Hematopoietic multipotent progenitor cell treated with erythropoietin and hydrocortisone succinate and interleukin-3 and kit ligand, for 4 days (in vitro differentiated cells): Measurements from ENCODE around the gene BPIFA3.

ENCODE experiments used
- DNase-seq: peaks from one replicate; pipeline ENCODE4 v3.0.0-alpha.2; 2015

The BPIFA3 gene

DNA sequence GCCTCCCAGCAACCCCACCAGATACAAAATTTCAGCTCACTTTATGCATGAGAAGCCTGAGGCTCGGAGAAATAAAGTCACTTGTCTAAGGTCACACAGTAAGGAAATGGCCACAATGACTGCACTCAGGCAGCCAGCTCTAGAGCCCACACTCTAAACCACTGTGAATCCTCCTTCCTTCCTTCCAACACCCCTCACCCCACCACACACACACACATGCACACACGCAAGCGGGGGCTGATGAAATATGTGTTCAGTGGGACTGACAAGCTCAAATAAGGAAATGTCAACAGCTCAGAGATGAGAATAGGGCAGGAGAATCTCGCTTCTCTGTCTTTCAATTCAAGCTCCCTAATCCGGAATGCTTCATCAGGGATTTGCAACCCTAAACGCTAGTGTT lies 12.7 kb downstream of the BPIFA3 start:
- DNase-seq: peak; percentile 61

- DNase-seq: no peak
These were observed 14.1 kb downstream of the BPIFA3 start for GRCh38 chr20:33231237-33231636.

DNA sequence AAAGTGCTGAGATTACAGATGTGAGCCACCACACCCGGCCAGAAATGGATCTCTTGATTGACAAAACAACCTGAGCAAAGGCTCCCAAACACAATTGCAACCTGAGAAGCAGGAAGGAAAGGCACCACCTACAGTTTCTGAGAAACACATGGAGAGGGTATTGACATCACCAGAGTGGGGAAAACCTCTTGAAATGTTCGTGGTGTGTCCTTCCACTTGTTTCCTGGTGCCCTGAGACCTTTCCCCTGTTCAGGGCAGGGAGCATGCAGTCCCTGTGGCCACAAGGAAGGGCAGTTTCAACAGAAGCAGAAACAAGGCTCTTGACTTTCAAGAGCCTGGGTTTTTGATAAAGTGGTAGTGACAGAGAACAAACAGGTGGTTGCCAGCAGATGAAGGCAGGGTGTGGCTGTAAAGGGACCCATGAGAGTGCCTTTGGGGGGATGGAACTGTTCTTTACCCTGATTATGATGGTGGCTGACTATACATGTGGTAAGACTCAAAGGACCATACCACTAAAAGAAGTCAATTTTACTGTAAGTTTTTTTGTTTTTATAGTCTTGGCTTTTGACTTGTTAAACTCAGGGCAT lies 15.4 kb downstream of the BPIFA3 start:
- no peak for DNase-seq

- no peak for DNase-seq
These were observed 16.1 kb downstream of the BPIFA3 start for GRCh38 chr20:33233129-33233774.

DNA sequence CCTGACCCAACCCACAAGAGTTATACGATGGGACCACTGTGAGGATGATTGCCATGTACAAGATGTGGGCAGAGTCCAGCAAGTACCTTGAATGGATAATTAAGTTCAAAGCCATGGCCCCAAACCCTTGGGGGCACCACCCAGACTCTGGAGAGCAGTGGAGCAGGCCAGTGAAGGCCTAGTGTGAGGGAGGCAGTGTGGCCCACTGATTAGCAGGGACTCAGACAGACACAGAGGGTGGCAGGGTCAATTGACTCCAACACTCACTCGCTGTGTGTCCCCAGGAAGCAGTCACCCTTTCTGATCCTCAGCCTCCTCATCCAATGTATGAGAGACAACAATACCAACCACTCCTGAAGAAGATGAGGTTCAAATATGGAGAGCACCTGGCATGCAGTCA lies 16.9 kb downstream of the BPIFA3 start:
- no peak for DNase-seq

GRCh38 chr20:33235696-33236095 lies 18.5 kb downstream of the BPIFA3 start, which contains the start of gene BPIFA1:
BPIFA1 (plus strand) TSS chr20:33235996; CDS start chr20:33237712, 1,716 bp downstream.
- no peak for DNase-seq

GRCh38 chr20:33236351-33236750 lies 19.2 kb downstream of the BPIFA3 start:
- no peak for DNase-seq

- no peak for DNase-seq
These were observed 20.8 kb downstream of the BPIFA3 start for GRCh38 chr20:33237989-33238388.

- DNase-seq: no peak
These were observed 22.3 kb downstream of the BPIFA3 start for GRCh38 chr20:33239418-33239817.

GRCh38 chr20:33239979-33240736 lies 23.0 kb downstream of the BPIFA3 start:
- no peak for DNase-seq

GRCh38 chr20:33240923-33241322 lies 23.8 kb downstream of the BPIFA3 start:
- no peak for DNase-seq

- DNase-seq: no peak
These were observed 25.4 kb downstream of the BPIFA3 start for GRCh38 chr20:33242319-33243100.

GRCh38 chr20:33246077-33246476 lies 28.9 kb downstream of the BPIFA3 start:
- DNase-seq: no peak

DNA sequence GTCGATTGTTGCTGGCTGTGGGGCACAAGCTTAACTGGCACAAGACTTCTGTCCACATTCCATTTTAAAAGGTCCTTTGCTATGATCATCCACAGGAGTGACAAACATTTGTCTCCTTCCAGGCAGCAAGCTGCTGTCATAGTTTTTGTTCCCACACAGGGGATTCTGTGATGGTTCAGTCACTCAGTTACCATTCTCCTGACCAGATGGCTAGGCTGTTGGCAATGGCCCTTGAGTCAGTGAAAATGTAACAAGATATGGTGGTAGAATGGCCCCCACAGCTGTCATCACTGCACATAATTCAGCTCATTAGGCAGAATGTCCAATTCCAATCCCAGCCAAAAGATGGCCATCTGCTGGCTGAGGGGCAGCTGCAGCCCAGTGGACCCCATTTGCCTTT lies 32.3 kb downstream of the BPIFA3 start:
- no peak for DNase-seq

GRCh38 chr20:33250666-33251065 lies 33.5 kb downstream of the BPIFA3 start:
- DNase-seq: no peak

GRCh38 chr20:33251496-33251895 lies 34.3 kb downstream of the BPIFA3 start:
- no peak for DNase-seq

DNA sequence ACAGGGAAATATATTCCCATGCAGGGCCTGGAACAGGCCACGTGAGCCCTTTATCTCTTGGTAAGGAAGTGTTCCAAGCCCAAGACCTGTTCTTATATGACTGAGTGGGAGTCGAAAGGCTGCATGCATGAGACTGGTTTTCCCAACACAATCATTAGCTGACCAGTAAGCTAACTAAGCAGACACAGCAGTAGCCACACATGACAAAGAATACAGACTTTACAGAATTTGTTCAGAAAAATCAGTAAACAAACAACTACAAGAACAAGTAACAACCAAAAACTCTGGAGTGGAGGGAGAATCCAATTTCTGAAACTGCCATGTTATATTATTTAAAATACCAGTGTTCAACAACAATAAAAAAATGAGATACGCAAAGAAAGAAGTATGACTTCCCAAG lies 35.3 kb downstream of the BPIFA3 start:
- no peak for DNase-seq

DNA sequence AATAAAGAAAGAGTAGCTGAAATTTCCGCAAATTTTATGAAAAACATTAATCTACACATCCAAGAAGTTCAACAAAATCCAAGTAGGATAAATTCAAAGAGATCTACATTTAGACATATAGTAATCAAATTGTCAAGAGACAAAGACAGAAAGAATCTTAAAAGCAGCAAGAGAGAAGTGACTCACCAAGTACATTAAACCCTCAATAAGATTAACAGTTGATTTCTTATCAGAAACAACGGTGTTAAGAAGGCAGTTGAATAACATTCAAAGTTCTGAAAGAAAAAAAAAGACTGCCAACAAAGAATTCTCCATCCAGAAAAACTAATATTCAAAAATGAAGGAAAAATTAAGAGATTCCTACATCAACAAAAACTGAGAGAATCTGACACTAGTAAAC lies 37.9 kb downstream of the BPIFA3 start:
- DNase-seq: no peak

- no peak for DNase-seq
These were observed 40.1 kb downstream of the BPIFA3 start for GRCh38 chr20:33257237-33257636.

DNA sequence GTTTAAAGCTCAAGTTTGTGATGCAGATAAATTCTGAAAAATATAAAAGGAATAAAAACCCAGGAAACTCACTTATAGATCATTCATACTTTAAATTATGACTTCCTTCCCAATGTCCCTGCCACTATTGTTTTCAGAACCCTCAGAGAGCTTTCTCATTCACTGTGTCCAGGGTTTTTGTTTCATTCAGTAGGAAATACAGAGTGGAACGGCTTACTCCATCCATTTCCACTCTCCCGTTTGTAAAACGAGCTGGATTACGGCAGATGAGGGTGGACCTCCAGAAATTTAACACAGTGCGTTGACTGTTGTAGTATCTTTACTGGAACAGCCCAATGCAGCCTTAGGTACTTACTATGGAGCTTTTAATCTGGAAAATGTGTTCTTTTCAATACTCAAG lies 42.2 kb downstream of the BPIFA3 start:
- DNase-seq: no peak

DNA sequence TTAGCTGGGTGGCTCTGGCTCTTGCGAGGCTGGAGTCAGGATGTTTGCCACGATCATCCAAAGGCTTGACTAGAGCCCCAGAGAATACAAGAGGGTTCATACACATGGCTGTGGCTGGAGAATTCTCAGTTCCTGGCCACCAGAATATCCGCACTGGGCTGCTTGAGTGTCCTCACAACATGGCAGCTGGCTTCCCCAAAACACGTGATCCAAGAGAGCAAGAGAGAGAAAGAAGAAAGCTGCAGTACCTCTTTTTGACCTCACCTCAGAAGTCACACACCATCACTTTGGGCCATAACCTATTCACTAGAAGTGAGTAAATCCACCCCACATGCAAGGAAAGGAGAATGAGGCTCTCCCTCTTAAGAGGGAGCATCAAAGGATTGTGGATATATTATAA lies 44.3 kb downstream of the BPIFA3 start:
- peak; percentile 27 for DNase-seq

DNA sequence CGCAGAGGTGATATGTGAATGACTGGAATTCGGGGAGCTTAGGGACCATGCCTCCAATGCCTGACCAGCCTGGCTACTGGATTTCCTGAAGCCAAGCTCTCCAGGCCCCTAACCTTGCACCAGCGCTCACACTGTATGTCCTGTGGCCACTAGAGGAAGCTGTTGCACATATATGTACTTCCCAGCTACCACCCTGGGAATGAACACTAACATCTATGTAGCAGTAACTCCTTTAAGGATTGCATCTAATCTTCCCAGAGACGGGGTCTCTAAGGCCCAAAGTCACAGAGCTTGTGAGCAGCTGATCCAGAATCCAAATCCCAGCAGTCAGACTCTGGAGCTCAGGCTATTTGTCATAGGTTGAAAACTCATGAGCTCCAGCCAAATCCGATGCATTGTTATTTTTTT lies 45.5 kb downstream of the BPIFA3 start:
- peak; percentile 76 for DNase-seq

GRCh38 chr20:33263784-33264183 lies 46.6 kb downstream of the BPIFA3 start:
- DNase-seq: no peak
